Stimulated activated CD4-positive, alpha-beta T cell treated with anti-CD3 and anti-CD28 coated beads, Interleukin-2, amount 100 ng/mL, for 48 hours (primary cell): ENCODE measurements around the gene ZFHX2.
"Not testable (repeated sequence)": the region's sequence is repeated elsewhere in the genome, so short reads cannot be mapped to it uniquely, and the experiment has no call there.

ENCODE experiments used
- DNase-seq, 2 donors: peaks; one replicate each; pipeline ENCODE4 v3.0.0-alpha.2; 2020

Gene ZFHX2

GRCh38 chr14:23538785-23539184 lies 12.8 kb downstream of the ZFHX2 start:
- DNase-seq = no peak

GRCh38 chr14:23538050-23538718 lies 13.4 kb downstream of the ZFHX2 start:
- no peak for DNase-seq

GRCh38 chr14:23537351-23538049 lies 14.1 kb downstream of the ZFHX2 start:
- no peak for DNase-seq

GRCh38 chr14:23536906-23537305 lies 14.7 kb downstream of the ZFHX2 start:
- not testable (repeated sequence) for DNase-seq

DNA sequence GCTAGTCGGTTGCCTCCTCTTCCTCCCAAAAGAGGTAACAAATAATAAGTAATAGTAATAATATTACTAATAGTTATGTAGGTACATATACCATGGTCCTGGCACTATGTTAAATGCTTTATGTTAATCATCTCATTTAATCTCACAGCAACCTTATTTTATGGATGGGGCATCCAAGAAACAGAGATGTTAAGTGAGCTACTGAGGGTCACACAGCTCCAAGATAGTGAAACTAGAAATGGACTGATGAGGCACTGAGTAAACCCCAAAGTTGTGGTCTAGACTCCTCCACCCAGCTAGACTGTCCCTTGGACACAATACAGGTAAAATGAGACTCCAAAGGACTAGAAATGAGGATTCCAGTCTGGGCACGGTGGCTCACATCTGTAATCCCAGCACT lies 15.1 kb downstream of the ZFHX2 start:
- no peak for DNase-seq

GRCh38 chr14:23535943-23536342 lies 15.6 kb downstream of the ZFHX2 start:
- no peak for DNase-seq

DNA sequence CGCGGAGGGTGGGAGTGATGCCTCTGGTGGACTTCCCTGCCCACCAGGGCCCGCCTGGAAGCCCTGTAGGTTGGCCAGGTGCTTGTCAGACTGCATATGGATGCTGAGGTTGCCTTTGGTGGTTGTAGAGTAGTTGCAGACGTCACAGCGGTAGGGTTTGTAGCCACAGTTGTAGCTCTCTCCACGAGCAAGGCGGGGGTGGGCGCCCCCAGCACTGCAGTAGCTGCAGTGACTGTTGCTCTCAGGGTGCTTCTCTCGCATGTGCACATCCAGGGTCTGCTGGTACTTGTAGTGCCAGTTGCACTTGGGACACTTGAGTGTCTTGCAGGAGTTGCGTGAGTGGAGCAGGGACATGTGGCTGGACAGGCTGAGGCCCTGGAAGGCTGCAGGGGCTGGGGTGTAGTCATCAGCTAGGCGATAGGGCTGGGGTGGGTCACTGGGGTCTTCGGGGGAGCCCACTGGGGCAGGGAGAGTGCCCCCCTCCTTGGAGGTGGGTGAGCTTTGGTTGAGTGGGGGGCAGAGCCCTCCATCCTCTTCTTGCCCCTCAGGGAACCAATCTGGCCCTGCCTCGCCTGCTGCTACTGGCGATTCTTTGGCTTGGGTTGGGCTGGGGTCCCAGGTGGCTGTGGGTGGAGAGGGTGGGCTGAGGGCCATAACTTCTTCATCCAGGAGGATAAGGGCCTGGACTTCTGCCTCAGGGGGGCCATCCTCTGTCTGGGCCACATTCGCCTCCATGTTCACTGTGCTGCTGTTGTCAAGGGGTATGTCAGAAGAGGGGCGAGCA lies 17.7 kb downstream of the ZFHX2 start:
- no peak for DNase-seq

DNA sequence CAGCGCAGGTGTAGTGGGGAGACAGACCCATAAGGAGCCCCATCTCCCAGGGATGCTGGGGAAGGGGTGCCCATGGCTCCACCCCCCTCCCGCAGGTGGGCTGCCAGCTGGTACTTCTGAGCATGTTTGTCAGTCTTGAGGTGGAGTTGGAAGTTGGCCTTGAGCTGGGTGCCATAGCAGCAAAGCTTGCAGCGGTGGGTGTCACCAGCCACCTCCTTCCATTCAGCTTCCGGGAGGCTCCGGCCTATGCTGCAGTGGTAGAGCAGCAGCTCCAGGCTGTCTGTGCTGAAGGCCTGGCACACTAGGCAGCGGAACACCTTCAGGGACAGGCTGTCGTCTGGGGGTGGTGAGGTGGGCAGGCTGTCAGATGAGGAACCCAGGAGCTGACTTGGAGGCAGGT lies 18.9 kb downstream of the ZFHX2 start:
- no peak for DNase-seq

DNA sequence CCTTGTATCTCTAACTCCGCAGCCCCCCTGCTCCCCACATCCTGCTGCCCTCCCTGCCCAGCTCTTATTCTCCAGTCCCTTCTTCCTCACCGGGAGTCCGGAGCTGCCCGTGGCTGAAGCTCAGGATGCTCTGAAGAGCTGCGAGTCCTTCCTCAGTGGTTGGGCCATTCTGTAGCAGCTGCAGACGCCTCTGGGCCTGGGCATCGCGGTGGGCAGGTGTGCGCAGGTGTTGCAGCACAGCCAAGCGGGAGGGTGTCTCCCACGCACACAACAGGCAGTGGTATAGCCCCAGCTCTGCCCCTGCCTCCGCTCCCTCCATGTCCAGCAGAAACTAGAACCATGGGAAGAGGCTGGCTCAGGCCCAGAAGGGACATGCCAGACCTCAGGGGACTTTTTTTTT lies 20.2 kb downstream of the ZFHX2 start:
- no peak for DNase-seq

GRCh38 chr14:23530375-23531055 lies 21.1 kb downstream of the ZFHX2 start:
- DNase-seq = no peak

DNA sequence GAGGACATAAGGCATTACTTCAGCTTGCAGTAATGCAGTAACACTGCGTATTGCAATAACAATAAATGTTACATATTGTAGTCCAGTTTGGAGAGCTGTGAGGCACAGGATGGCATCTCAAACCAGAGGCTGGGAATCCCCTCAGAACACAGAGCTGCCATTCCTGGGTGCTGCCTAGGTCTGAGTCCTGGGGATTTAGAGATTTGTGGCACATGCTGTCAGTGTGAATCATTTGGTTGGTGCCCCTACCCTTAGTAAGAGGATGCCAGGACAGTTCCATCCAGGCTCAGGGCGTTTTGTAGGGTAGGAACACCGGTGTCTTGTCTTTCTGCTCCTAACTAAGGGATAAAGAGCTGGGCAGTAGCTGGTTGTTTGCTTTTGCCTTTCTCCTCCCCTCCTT lies 22.5 kb downstream of the ZFHX2 start:
- DNase-seq = no peak

DNA sequence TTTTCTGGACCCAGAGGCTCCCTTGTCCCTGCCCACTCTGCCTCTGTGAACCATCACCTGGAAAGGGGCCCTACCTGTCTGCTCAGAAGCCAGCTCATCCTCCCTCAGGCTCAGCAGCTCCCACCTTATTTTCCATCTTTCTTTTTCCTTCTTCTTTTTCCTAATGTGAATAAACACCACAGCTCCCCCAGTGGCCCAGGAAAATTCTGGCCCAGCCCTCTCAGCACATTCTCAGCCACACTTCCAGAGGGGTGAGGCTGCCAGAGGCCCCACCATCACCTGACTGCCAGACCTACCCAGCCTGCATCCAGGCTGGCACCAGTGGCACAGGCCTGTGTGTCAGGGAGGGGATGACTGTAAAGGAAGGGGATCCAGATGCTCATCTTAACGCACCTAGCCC lies 23.0 kb downstream of the ZFHX2 start:
- no peak for DNase-seq

GRCh38 chr14:23525611-23526010 lies 26.0 kb downstream of the ZFHX2 start:
- no peak for DNase-seq

- DNase-seq = no peak
These were observed 26.6 kb downstream of the ZFHX2 start for GRCh38 chr14:23524954-23525353.

- DNase-seq = no peak
These were observed 28.1 kb downstream of the ZFHX2 start for GRCh38 chr14:23523229-23524016.

DNA sequence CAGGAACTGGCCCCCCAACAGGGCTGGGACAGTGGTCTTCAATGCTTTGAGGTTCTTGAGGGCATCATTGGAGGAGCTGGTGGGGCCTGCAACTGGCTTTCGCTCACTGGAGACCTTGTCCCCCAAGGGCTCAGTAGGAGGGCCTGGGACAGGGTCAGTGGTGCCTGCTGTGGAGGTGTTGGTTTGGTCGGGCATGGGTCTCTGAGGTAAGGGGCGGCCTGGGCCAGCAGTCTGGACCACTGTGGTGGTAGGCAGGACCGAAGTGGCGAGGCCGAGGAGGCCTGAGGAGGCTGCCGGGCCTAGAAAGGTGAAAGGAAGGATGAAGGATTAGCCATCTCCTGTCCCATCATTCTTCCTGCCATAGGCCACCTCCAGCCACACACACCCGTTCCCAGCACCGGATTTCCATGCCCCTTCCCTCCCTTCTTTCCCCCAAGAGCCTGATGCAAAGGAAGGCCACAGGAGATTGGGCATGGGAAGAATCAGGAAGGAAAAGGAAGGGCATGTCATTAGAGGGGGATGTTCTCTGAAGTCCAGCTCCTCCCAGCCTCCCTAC lies 28.8 kb downstream of the ZFHX2 start:
- no peak for DNase-seq

- no peak for DNase-seq
These were observed 29.6 kb downstream of the ZFHX2 start for GRCh38 chr14:23521785-23522640.

GRCh38 chr14:23520899-23521533 lies 30.5 kb downstream of the ZFHX2 start:
- DNase-seq = no peak

GRCh38 chr14:23518709-23519108 lies 32.9 kb downstream of the ZFHX2 start:
- no peak for DNase-seq

DNA sequence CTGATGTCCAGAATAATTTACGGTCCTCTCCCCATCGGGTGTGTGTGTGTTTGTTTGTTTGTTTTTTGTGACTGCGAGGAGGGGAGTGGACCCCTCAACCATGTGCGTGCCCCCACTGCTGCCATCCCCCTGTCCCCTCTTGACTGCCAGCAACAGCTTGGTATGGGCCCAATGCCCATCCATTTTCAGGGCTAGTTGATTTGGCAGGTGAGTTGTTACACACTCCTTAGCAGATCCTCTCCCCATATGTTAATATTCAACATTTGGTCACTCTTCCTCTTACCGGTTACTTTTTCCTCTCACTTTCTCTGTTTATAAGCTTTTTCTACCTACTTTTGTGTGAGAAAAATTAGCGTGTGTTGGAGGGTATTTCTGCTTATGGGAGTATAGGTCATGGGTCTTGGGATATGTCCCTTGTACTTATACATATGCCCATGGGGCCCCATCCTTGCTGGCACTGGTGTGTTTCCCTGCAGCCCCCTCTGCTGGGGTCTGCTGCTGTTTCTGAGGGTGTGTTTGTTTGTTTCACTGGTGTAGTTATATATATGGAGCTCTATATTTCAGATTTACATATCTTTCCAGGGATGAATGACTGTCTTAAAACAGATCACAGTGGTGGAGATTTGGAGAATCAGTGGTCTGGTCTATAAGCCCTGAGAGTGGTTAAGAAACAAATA lies 33.8 kb downstream of the ZFHX2 start:
- no peak for DNase-seq
